Measurements from ENCODE around the gene BPIFB6.

The BPIFB6 gene

GRCh38 chr20:32989507-32990283, 41.8 kb upstream of the BPIFB6 start:
- Histone ChIP-seq H3K27ac (ENCODE audit: low read depth, low read length) (no peak overlapping the region), H3K4me3 (ENCODE audit: low read depth in 1 of 2, low read length in 2 of 2) (no peak overlapping the region), H3K9me3 (ENCODE audit: control insufficient read depth in 1 of 2, low read length in 2 of 2) (no peaks in the 10 kb centered on the region), H3K27me3 (ENCODE audit: control insufficient read depth in 1 of 2, insufficient read depth in 2 of 2, low read length in 2 of 2) (no peaks in the 10 kb centered on the region), H3K4me1 (ENCODE audit: control insufficient read depth in 1 of 2, insufficient read depth in 2 of 2, low read length in 2 of 2) (no peaks in the 10 kb centered on the region), H3K36me3 (ENCODE audit: control insufficient read depth in 1 of 2, insufficient read depth in 2 of 2, low read length in 2 of 2) (no peaks in the 10 kb centered on the region), H3K9ac (ENCODE audit: low read depth in 1 of 2, low read length in 2 of 2) (no peak overlapping the region)

- Histone ChIP-seq H3K36me3 (ENCODE audit: control insufficient read depth in 1 of 2, insufficient read depth in 2 of 2, low read length in 2 of 2) (no peaks in the 10 kb centered on the region), H3K9ac (ENCODE audit: low read depth in 1 of 2, low read length in 2 of 2) (no peak overlapping the region), H3K4me1 (ENCODE audit: control insufficient read depth in 1 of 2, insufficient read depth in 2 of 2, low read length in 2 of 2) (no peaks in the 10 kb centered on the region), H3K9me3 (ENCODE audit: control insufficient read depth in 1 of 2, low read length in 2 of 2) (no peaks in the 10 kb centered on the region), H3K27ac (ENCODE audit: low read depth, low read length) (no peak overlapping the region), H3K27me3 (ENCODE audit: control insufficient read depth in 1 of 2, insufficient read depth in 2 of 2, low read length in 2 of 2) (no peaks in the 10 kb centered on the region), H3K4me3 (ENCODE audit: low read depth in 1 of 2, low read length in 2 of 2) (no peak overlapping the region)
These were observed 41.0 kb upstream of the BPIFB6 start for GRCh38 chr20:32990426-32990825.

- Histone ChIP-seq H3K27me3 (ENCODE audit: control insufficient read depth in 1 of 2, insufficient read depth in 2 of 2, low read length in 2 of 2) (no peaks in the 10 kb centered on the region), H3K9me3 (ENCODE audit: control insufficient read depth in 1 of 2, low read length in 2 of 2) (no peaks in the 10 kb centered on the region), H3K27ac (ENCODE audit: low read depth, low read length) (no peak overlapping the region), H3K9ac (ENCODE audit: low read depth in 1 of 2, low read length in 2 of 2) (no peak overlapping the region), H3K4me3 (ENCODE audit: low read depth in 1 of 2, low read length in 2 of 2) (no peak overlapping the region), H3K36me3 (ENCODE audit: control insufficient read depth in 1 of 2, insufficient read depth in 2 of 2, low read length in 2 of 2) (no peaks in the 10 kb centered on the region), H3K4me1 (ENCODE audit: control insufficient read depth in 1 of 2, insufficient read depth in 2 of 2, low read length in 2 of 2) (no peaks in the 10 kb centered on the region)
These were observed 40.1 kb upstream of the BPIFB6 start for GRCh38 chr20:32991383-32991782.

GRCh38 chr20:32991792-32992641, 39.4 kb upstream of the BPIFB6 start:
- H3K4me1 ChIP-seq (ENCODE audit: control insufficient read depth in 1 of 2, insufficient read depth in 2 of 2, low read length in 2 of 2): no peaks in the 10 kb centered on the region
- no peak overlapping the region for H3K9ac ChIP-seq (ENCODE audit: low read depth in 1 of 2, low read length in 2 of 2)
- H3K36me3 ChIP-seq (ENCODE audit: control insufficient read depth in 1 of 2, insufficient read depth in 2 of 2, low read length in 2 of 2): no peaks in the 10 kb centered on the region
- H3K27me3 ChIP-seq (ENCODE audit: control insufficient read depth in 1 of 2, insufficient read depth in 2 of 2, low read length in 2 of 2): no peaks in the 10 kb centered on the region
- H3K27ac ChIP-seq (ENCODE audit: low read depth, low read length): no peak overlapping the region
- no peaks in the 10 kb centered on the region for H3K9me3 ChIP-seq (ENCODE audit: control insufficient read depth in 1 of 2, low read length in 2 of 2)
- H3K4me3 ChIP-seq (ENCODE audit: low read depth in 1 of 2, low read length in 2 of 2): no peak overlapping the region

- no peak overlapping the region for H3K4me3 ChIP-seq (ENCODE audit: low read depth in 1 of 2, low read length in 2 of 2)
- H3K27me3 ChIP-seq (ENCODE audit: control insufficient read depth in 1 of 2, insufficient read depth in 2 of 2, low read length in 2 of 2): no peaks in the 10 kb centered on the region
- H3K9me3 ChIP-seq (ENCODE audit: control insufficient read depth in 1 of 2, low read length in 2 of 2): no peaks in the 10 kb centered on the region
- H3K4me1 ChIP-seq (ENCODE audit: control insufficient read depth in 1 of 2, insufficient read depth in 2 of 2, low read length in 2 of 2): no peaks in the 10 kb centered on the region
- H3K9ac ChIP-seq (ENCODE audit: low read depth in 1 of 2, low read length in 2 of 2): no peak overlapping the region
- H3K27ac ChIP-seq (ENCODE audit: low read depth, low read length): no peak overlapping the region
- H3K36me3 ChIP-seq (ENCODE audit: control insufficient read depth in 1 of 2, insufficient read depth in 2 of 2, low read length in 2 of 2): no peaks in the 10 kb centered on the region
These were observed 37.9 kb upstream of the BPIFB6 start for GRCh38 chr20:32993496-32994050.

GRCh38 chr20:32995802-32996201, 35.6 kb upstream of the BPIFB6 start:
- no peaks in the 10 kb centered on the region for H3K4me1 ChIP-seq (ENCODE audit: control insufficient read depth in 1 of 2, insufficient read depth in 2 of 2, low read length in 2 of 2)
- no peaks in the 10 kb centered on the region for H3K36me3 ChIP-seq (ENCODE audit: control insufficient read depth in 1 of 2, insufficient read depth in 2 of 2, low read length in 2 of 2)
- H3K4me3 ChIP-seq (ENCODE audit: low read depth in 1 of 2, low read length in 2 of 2): no peak overlapping the region
- no peak overlapping the region for H3K9ac ChIP-seq (ENCODE audit: low read depth in 1 of 2, low read length in 2 of 2)
- no peaks in the 10 kb centered on the region for H3K27me3 ChIP-seq (ENCODE audit: control insufficient read depth in 1 of 2, insufficient read depth in 2 of 2, low read length in 2 of 2)
- H3K27ac ChIP-seq (ENCODE audit: low read depth, low read length): no peak overlapping the region
- no peaks in the 10 kb centered on the region for H3K9me3 ChIP-seq (ENCODE audit: control insufficient read depth in 1 of 2, low read length in 2 of 2)

- Histone ChIP-seq H3K4me1 (ENCODE audit: control insufficient read depth in 1 of 2, insufficient read depth in 2 of 2, low read length in 2 of 2) (no peaks in the 10 kb centered on the region), H3K9ac (ENCODE audit: low read depth in 1 of 2, low read length in 2 of 2) (no peak overlapping the region), H3K4me3 (ENCODE audit: low read depth in 1 of 2, low read length in 2 of 2) (no peak overlapping the region), H3K27me3 (ENCODE audit: control insufficient read depth in 1 of 2, insufficient read depth in 2 of 2, low read length in 2 of 2) (no peaks in the 10 kb centered on the region), H3K36me3 (ENCODE audit: control insufficient read depth in 1 of 2, insufficient read depth in 2 of 2, low read length in 2 of 2) (no peaks in the 10 kb centered on the region), H3K9me3 (ENCODE audit: control insufficient read depth in 1 of 2, low read length in 2 of 2) (no peaks in the 10 kb centered on the region), H3K27ac (ENCODE audit: low read depth, low read length) (no peak overlapping the region)
These were observed 34.0 kb upstream of the BPIFB6 start for GRCh38 chr20:32997431-32997830.

GRCh38 chr20:32999603-33000250, 31.7 kb upstream of the BPIFB6 start:
- H3K4me1 ChIP-seq (ENCODE audit: control insufficient read depth in 1 of 2, insufficient read depth in 2 of 2, low read length in 2 of 2): no peaks in the 10 kb centered on the region
- H3K9me3 ChIP-seq (ENCODE audit: control insufficient read depth in 1 of 2, low read length in 2 of 2): no peaks in the 10 kb centered on the region
- no peak overlapping the region for H3K9ac ChIP-seq (ENCODE audit: low read depth in 1 of 2, low read length in 2 of 2)
- H3K27me3 ChIP-seq (ENCODE audit: control insufficient read depth in 1 of 2, insufficient read depth in 2 of 2, low read length in 2 of 2): no peaks in the 10 kb centered on the region
- no peak overlapping the region for H3K4me3 ChIP-seq (ENCODE audit: low read depth in 1 of 2, low read length in 2 of 2)
- no peak overlapping the region for H3K27ac ChIP-seq (ENCODE audit: low read depth, low read length)
- H3K36me3 ChIP-seq (ENCODE audit: control insufficient read depth in 1 of 2, insufficient read depth in 2 of 2, low read length in 2 of 2): no peaks in the 10 kb centered on the region

- H3K4me3 ChIP-seq (ENCODE audit: low read depth in 1 of 2, low read length in 2 of 2): no peak overlapping the region
- H3K4me1 ChIP-seq (ENCODE audit: control insufficient read depth in 1 of 2, insufficient read depth in 2 of 2, low read length in 2 of 2): no peaks in the 10 kb centered on the region
- H3K27me3 ChIP-seq (ENCODE audit: control insufficient read depth in 1 of 2, insufficient read depth in 2 of 2, low read length in 2 of 2): no peaks in the 10 kb centered on the region
- H3K9me3 ChIP-seq (ENCODE audit: control insufficient read depth in 1 of 2, low read length in 2 of 2): no peaks in the 10 kb centered on the region
- no peak overlapping the region for H3K27ac ChIP-seq (ENCODE audit: low read depth, low read length)
- no peaks in the 10 kb centered on the region for H3K36me3 ChIP-seq (ENCODE audit: control insufficient read depth in 1 of 2, insufficient read depth in 2 of 2, low read length in 2 of 2)
- H3K9ac ChIP-seq (ENCODE audit: low read depth in 1 of 2, low read length in 2 of 2): no peak overlapping the region
These were observed 30.5 kb upstream of the BPIFB6 start for GRCh38 chr20:33000802-33001466.
